ENCODE data around the gene SETSIP.
"Not testable (repeated sequence)": the region's sequence is repeated elsewhere in the genome, so short reads cannot be mapped to it uniquely, and the experiment has no call there.

The SETSIP gene, protein sequence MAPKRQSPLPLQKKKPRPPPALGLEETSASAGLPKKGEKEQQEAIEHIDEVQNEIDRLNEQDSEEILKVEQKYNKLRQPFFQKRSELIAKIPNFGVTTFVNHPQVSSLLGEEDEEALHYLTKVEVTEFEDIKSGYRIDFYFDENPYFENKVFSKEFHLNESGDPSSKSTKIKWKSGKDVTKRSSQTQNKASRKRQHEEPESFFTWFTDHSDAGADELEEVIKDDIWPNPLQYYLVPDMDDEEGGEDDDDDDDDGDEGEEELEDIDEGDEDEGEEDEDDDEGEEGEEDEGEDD

DNA sequence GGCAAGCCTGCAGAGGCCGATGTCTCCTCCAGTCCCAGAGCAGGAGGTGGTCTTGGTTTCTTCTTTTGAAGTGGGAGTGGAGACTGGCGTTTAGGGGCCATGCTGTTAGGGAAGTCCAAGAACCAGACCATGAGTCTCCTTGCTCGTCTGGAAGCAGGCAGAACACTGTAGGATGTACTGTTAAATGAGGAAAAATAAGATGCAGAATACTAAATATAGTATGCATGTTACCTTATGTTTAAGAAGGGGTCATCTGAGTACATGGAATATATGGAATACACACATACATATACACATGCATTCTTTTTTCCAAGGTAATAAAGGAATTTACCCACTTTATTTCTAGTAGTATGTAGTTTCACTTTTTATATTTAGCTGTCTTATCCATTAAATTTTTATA, at the start of gene SETSIP:
Gene SETSIP (minus strand): TSS at position 101 of the 400 bp plus-strand sequence. CDS start 0 bp downstream, at position 101.
- DNase-seq: no peak

DNA sequence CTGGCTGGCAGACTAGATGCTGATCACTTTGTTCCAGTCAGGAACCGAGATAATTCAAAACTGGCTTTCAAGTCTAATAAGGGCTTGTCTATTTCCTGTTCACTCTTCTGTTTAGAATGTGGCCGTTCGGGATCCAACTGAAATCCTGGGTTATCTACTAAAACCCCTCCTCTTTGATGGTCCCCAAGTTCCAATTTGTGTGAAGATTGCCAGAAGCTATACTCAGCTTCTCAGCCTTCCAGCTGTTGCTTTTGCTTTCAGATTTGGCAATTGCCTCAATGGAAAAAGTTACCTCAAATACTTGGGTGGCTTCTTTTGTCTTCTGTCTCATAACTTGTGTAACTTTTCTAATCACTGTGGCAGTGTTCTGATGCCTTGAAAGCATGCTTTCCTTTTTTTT, 48.7 kb upstream of the SETSIP start:
- DNase-seq: no peak

DNA sequence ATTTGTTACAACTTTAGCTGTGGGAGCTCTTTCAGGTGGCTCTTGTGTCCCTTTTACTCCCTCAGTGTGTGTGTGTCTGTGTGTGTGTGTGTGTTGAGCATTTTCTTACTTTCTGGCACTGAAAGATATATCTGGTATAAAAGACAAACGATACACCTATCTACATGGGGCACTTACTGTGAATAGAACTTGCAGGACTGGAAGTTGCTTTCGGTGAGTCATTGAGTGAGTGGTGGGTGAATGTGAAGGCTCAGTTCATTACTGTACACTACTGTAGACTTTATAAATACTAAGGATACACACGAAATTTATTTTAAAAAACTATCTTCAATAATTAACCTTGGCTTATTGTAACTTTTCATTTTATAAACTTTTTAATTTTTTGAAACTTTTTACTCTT, 43.6 kb upstream of the SETSIP start:
- DNase-seq: no peak

DNA sequence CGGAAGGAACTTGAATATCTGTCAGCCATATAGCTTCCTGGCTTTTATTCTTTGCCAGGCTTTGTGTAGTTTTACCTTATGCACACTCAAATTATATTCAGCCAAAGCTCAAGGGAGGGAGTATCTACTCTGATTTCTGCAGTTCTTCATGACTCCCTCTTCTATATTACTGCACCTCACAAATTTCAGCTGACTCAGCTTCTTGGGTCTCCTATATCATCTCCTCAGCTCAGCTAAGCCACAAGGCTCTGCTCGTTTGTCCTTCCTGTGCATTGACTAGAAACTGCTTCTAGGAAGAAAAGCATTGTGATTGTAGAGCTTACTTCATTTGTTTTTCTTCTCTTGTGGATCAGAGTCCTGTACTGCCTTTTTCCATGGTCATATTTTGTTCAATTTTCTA, 42.3 kb upstream of the SETSIP start:
- no peak for DNase-seq

DNA sequence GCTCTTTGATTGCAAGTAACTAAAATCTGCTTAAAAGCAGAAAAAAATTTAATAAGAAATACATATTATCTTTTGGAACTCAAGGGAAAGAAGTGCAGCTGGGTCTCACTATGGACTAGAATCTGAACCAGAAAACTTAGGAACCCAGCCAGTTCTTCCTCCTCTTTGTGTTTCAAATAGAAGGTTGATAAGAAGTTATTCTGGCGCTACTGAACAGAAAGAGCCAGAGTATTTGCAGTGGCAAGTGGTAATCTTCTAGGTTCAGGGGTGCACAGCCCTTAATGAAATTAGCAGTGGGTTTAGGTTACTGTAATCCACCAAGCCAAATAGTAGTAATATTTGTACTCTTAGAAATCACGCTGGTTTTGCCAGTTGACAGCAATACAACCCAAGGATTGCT, 33.4 kb upstream of the SETSIP start:
- no peak for DNase-seq

DNA sequence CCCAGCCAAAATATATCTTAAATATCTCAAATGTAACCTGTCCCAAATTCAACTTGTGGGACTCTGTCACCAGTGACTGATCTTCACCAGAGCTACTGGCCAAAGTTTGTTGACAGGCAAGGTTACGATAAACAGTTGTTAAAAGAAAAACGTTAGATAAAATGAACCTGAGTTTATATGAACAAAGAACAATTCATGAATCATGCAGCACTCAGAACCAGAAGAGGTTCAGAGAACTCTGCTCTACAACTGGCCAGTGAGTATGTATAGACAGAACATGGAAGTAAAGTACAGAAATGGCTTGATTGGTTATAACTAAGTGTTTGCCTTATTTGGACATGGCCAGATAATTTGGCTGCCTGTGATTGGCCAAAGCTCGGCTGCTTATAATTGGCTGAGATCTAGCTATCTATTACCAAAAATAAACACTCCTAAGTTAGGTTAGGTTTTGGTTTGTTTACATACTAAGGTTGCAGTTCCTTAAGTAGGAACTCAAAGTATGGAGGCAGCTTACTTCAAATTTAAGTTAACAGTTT, 30.4 kb upstream of the SETSIP start:
- no peak for DNase-seq

DNA sequence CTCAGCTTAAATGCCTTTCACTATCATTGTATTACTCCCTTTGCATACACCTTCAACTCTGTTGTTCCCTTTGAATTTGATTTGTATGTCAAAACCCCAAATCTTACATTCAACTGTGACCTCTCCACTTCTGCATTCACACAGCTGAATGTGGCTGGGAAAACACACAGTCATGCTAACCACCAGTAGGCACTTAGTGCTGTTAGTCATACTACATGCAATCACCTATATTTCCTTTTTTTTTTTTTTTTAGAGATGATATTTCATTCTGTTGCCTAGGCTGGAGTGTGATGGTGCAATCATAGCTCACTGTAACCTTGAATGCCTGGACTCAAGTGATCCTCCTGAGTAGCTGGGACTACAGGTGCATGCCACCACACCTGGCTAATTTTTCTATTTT, 21.1 kb upstream of the SETSIP start:
- DNase-seq: peak; percentile 2 to 46

DNA sequence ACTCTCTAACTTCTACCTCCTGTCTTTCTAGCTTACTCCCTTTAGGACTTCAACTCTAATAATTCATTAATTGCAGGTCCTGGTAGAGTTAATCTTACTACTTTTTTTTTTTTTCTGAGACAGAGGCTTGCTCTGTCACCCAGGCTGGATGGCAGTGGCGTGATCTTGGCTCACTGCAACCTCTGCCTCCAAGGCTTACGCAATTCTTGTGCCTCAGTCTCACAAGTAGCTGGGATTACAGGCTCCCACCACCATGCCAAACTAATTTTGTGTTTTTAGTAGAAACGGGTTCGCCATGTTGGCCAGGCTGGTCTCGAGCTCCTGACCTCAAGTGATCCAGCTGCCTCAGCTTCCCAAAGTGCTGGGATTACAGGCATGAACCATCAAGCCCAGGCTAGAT, 20.7 kb upstream of the SETSIP start:
- DNase-seq: no peak

DNA sequence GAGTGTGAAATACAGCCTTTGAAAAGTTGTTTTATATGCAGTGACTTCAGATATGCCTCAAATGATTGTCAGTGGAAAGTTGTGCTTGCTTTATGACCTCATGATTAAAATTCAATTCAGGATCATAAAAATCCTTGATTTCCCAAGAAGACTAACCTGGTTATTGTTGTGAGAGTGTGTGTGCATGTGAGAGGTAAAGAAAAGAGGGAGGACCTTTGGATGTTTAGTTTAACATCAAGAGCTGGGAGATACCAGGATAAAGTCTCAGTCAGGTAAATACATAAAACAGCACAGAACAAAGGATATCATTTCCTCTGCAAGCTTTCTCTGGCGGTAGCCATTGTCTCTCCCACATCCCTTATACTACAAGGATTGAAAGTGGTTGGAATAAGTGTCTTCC, 19.4 kb upstream of the SETSIP start:
- DNase-seq: no peak

DNA sequence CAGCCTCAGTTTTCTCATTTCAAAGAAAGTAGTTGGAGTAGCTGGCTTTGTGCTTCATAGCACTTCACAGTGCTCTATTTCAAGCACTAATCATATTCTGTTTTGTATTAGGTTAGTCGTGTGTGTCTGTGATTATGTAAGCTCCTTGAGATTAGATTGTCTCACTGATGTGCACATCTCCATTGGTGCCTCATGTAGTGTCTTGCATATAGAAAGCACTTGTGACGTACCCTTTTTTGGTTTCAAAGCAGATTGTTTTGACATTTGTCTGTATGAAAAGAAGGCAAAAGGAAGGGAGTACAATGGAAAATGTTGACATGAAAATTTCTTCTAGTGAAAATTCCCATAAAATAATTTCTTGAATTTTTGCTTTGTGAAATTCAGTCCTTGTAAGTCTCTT, 18.9 kb upstream of the SETSIP start:
- no peak for DNase-seq

DNA sequence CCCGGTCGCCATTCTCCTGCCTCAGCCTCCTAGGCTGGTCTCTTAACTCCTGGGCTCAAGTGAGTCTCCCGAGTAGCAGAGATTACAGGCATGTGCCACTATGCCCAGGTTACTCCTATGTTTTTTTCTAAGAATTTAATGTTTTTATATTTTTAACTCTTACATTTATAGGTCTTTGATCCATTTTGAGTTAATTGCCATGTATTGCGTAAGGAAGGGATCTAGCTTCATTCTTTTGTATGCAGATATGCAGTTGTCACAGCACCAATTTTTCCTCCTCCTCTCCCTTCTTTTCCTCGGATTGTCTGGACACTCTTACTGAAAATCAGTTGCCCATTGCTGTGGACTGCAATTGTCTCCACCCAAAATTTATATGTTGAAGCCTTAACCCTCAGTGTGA, 16.4 kb upstream of the SETSIP start:
- DNase-seq: no peak

DNA sequence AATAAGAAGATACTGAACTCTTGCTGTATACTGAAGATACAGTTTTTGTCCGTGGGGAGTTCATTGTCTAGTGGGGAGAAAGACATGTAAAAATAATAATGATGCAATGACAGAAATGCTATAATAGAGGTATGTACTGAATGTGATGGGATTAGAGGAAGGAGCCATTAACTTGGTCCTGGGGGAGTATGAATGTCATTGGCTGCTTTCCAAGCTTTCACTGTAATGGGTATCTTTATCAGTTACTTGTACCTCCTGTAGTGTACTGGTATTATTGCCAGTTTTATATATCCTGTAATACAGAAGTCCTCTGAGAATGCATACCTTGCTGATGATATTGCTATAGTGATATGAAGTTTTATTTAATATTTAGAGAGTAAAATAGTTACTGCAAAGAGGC, 12.3 kb upstream of the SETSIP start:
- no peak for DNase-seq

DNA sequence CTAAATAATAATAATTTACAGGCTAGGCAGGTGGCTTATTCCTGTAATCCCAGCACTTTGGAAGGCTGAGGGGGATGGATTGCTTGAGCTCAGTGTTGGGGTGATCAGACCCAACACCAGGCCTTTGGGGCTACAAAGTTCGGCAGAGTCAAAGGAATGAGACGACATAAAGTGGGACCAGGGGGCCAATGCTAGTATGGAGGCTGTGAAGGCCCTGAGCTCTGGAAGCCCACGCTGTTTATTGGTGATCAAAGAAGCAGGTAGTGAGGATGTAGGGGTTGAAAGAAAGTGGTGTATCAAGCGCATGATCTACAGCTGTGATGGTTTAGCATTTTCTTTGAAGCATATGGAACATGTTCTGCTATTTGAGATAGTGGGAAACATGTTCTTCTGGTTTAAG, 10.5 kb upstream of the SETSIP start:
- DNase-seq: no peak

DNA sequence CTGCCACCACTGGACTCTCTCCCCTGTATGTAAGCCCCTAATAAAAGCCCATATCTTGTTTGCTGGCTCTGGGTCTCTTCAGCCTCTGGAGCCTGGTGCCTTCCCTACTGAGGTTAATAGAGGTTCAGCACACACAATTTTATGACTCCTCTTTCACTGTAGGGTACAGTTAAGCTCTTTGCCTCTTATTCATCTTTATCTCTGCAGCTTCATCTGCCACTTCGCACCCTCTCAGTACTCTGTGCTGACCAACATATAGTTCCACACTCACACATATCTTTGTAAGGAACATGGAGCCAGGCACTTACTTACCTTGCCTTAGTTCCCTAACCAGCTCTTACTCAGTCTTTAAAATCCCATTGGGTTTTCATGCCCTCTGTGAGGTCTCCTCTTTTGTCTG, 9.4 kb upstream of the SETSIP start:
- no peak for DNase-seq

DNA sequence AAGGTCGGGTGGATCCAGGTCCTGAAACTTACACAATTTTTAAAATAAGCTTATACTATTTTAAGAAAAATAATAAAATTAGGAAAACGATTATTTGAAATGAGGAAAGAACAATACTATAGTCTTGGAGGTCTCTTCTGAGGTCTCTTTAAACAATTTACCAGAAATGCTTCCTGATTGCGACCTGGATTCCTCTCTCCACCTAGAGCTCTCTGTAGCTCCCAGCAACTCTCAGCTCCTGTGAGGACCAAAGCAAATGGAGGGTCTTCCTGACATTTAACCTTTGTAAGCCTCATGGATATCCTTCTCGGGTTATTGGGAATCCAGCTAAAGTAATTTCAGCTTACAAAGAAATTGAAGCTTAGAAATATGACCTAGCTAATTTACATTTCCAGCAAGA, 5.8 kb upstream of the SETSIP start:
- no peak for DNase-seq

DNA sequence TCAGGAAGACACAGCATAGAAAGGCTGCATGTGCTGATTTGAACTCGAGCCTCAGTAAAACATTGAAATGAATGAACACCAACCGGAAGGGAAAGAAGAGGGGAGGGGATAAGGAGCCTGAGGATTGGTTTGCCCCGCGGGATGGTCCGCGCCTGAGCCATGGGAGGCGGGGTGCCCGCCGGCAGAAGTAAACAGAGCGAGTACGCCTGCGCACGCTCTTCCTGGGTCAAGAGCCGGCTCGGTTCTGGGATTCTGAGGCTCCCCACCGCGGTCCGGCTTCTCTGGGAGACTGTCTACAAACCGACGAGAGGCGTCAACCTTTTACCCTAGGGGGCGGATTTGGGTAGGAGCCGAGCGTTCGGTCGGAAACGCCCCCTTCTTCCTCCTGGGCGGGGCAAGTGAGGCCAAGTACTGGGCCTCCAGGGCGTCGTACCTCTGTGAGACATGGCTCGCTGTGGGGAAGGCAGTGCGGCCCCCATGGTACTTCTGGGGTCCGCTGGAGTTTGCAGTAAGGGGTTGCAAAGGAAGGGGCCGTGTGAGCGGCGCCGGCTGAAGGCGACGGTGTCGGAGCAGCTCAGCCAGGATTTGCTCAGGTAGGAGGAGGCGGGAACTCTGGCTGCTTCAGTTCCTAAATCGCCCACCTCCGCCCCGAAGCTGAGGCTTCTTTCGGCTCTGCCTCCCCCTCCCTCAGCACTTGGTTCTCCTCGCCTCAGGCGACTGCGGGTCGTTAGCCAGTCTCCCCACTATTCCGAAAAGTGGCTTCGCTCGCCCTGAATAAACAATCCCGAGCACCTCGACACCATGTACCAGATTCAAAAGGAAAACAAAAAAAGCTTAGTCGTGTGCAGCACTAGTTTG, 5.1 kb upstream of the SETSIP start, which contains the start of gene BTBD8:
Gene BTBD8 (plus strand): TSS at position 218 of the 858 bp plus-strand sequence. CDS start 227 bp downstream, at position 445.
- peak; percentile 62 to 65 for DNase-seq

DNA sequence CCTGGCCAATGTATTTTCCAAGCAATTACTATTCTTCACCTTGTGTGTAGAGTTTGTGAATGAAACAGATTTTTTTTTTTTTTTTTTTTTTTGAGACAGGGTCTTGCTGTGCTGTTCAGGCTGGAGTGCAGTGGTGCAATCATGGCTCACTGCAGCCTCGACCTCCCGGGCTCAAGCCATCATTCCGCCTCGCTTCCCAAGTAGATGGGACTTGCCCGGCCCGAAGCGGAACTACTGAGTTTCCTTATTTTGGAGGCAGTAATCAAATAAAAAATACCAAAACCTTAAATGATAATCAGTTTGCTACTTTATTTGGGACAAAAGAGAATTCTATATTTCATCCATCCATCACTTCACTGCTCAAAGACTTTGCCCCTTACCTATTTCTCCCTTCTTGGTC, 4.2 kb upstream of the SETSIP start:
- no peak for DNase-seq

DNA sequence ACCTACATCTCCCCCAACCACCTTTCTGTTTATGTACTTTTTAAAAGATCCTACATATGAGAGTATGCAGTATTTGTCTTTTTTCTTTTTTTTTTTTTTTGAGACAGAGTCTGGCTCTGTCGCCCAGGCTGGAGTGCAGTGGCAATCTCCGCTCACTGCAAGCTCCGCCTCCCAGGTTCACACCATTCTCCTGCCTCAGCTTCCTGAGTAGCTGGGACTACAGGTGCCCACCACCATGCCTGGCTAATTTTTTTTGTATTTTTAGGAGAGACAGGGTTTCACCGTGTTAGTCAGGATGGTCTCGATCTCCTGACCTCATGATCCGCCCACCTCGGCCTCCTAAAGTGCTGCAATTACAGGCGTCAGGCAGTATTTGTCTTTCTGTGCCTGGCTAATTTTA, 2.9 kb upstream of the SETSIP start:
- not testable (repeated sequence) for DNase-seq

DNA sequence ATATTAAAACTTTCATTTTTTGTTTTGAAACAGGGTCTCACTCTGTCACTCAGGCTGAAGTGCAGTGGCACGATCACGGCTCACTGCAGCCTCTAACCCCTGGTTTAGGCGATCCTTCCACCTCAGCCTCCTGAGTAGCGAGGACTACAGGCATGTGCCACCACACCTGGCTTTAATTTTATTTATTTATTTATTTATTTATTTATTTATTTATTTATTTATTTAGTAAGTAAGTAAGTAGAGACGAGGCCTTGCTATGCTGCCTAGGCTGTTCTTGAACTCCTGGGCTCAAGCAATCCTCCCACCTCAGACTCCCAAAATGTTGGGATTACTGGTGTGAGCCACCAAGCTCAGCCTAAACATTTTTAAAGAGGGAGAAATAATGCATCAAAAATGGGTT, 1.2 kb upstream of the SETSIP start:
- no peak for DNase-seq

DNA sequence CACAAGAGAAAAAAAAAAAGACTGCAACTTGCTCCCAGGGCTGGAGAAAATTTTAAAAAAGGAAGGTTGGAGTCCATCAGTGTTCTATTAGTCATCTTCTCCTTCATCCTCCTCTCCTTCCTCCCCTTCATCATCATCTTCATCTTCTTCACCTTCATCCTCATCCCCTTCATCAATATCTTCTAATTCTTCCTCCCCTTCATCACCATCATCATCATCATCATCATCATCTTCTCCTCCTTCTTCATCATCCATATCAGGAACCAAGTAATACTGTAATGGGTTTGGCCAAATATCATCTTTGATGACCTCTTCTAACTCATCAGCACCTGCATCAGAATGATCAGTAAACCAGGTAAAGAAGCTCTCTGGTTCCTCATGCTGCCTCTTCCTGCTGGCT, 765 bp downstream of the SETSIP start:
- DNase-seq: not testable (repeated sequence)

DNA sequence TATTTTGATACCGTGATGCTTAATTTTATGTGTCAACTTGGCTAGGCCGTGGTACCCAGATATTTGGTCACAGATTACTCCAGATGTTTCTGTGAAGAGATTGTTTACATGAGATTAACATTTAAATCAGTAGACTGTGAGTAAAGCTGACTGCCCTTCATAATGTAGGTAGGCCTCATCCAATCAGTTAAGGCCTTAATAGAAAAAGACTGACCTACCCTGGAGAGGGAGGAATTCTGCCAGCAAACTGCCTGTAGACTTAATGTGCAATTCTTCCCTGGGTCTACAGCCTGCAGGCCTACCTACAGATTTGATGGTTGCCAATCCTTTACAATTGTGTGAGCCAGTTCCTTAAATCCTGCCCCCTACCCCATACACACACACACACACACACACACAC, 4.3 kb downstream of the SETSIP start:
- DNase-seq: no peak

DNA sequence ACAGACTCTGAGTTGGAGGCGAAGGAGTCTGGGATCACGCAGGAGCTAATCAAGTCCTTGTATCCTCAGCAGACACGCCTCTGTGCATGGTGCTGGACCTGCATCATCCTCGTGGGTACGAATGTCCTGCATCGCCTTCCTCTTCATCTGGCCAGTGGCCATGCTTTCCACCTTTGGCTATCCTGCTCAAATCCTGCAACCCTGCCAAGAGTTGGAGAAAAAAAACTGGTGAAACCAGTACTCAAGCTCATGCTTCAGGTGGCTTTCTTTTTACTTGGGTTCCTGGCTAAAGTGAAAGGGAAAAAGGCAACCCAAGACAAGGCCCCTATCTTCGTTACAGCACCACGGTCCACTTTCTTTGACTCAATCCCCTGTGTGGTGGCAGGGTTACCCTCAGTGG, 8.9 kb downstream of the SETSIP start:
- DNase-seq: no peak

DNA sequence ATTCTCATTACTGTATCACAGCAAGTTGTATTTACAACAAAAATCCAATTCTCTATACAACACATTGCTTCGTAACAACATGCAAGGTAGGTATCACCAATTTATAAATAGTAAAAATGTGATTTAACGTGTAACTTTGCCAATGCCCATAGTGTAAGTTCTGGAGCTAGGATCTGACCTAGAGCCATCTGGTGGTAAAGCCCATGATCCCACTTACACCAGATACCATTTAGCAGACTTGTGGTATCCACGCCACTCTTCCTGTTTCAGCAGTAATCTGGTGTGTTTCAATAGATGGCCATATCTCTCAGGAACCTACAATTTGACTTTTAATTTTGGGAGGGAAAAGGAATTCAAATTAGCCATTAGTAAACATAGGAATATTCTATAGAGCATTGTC, 10.2 kb downstream of the SETSIP start:
- DNase-seq: no peak

DNA sequence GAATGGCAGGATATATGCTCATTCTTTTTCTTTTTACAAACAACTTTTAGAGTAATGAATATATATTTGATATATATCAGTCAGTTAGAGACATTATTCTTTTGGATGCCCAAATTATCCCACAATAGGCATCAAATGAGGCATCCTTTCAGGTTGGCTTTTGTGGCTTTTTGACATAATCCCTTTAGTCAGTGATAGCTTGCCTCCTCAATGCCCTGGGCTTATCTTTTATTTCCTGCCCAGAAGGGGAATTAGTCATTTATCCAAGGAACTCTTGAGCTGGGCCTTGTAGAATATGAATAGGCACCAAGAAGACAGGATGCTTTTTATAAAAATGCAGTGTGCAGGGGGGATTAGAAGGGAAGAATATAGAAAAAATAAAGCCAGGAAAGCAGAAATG, 23.3 kb downstream of the SETSIP start:
- no peak for DNase-seq

All from bone marrow (tissue), 2 donors.